ENCODE data around the gene DENND4C.
"Not testable (repeated sequence)": the region's sequence is repeated elsewhere in the genome, so short reads cannot be mapped to it uniquely, and the experiment has no call there.

The DENND4C gene

DNA sequence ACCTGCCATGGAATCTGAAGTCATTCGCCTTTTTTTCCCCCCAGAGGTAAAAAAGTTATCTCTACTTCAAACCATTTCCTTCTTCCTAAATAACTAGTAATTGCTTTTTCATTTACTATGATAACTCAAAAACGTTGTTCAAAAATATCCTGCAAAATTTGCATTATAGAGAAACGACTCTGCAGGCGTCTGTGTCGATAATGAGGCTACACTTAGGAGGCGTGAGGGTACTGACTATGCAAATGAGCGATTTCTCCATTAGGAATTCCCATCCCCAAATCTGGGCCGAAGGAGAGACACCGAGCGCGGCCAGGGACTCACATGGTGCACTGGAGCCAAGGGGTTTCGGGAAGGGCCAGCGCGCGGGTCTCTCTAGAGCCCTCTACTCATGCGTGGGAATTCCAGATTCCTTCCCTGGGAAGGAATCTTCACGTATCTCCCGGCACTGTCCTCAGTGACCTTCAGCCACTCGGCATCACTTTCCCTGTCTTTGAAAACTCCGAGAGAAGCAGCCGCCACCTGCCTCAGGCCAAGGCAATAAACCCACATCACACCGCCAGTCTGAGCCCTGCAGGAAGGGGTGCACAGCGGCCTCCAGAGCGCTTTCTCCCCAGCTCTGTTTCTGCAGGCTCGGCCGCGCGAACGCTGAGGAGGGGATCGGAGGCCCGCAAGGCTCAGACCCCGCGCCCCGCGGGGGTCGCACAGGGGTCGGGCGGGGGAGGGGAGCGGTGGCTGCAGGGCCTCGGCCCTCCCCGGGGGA, 718 bp upstream of the DENND4C start:
- DNase-seq = peak in 1 of 2 donors; percentile 77

DNA sequence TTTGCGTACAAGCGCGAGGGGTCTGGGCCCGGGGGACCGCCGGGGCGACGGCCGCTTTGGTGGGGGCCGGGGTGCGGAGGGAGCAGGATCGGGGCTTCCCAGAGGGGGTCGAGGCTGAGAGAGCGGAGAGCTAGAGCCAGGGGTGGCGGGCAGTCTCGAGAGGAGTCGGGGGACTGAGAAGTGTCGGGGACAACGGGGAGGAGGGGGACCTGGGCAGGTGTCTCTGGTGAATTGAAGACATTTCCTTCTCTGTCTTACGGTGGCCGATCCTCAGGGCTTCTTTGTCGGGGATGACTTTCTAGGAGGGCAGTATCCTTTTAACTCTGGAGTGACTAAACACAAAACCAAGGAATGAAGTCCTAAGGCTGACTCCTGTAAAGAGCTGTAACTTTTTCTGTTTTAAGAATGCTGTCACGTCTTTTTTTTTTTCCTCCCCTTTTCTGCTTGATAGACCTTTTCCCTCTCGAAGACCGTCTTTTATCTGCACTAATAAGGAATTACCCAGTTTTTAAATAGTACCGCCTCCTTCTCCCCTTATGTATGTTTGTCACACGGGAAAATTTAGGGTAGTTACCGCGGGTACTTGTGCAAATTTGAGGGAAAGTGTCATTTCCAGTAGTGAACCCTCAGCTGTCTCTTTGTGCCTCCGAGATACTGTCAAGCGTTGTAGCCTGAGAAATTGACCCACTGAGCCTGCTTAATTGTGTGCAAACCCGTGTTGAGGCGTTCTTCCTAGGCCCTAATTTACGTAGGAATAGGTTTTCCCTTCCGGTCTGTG, 822 bp downstream of the DENND4C start:
- peak in 1 of 2 donors; percentile 21 for DNase-seq

DNA sequence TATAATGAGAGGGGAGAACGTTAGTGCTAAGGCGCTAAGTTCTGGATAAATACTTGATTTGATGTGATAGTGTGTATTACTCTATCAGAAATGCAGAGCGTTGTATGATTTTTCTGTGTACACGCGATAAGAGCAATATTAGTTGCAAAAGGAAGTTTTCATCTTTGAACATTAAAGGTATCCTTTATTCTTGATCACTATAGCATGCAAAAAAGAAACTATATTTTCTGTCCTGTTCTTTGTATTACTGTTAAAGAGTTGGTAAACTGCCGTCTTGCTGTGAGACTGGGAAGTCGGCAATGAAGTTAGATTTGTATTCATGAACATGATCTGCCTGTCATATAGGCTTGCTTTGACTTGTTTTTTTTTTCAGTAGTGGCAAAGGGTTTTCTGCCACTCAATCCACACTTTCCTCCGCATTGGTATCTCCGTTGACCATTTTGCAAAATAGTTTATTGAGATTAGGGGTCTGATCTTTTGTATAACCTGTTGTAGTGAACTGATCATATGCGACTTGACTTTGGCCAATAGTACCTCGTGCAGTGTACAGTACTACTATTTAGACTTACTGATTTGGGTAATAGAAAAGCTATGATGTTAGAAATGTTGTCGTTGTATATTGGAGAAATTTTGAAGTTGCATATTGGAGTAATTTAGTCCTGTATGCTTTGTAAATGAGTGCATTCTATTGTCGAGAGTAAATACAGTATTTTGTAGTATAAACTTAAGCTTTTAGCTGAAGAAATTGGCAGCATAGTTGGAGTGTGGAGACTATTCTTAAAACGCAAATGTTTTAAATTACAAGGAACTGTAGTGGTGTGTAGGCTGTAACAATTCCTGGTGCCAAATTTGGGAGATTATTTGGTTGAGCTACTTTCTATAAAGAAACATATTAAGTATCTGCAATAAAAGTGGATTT, 1.7 kb downstream of the DENND4C start:
- DNase-seq = no peak

DNA sequence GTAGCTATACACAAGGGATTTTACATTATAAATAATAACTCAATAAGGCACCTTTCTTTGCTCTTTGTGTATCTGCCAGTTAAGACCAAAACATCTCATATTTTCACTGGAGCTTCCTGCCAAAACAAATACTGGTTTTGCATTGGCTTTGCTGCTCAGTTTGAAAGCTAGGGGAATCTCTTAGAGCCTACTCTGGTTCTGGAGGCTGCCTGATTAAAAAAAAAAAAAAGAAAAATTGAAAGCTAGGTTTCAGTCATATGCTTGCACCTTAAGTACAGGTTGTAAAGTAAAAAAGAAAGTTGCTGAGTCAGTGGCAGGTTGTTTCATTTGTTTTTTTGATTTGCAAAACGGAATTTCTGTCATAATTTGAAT, 2.3 kb downstream of the DENND4C start:
- DNase-seq = no peak

DNA sequence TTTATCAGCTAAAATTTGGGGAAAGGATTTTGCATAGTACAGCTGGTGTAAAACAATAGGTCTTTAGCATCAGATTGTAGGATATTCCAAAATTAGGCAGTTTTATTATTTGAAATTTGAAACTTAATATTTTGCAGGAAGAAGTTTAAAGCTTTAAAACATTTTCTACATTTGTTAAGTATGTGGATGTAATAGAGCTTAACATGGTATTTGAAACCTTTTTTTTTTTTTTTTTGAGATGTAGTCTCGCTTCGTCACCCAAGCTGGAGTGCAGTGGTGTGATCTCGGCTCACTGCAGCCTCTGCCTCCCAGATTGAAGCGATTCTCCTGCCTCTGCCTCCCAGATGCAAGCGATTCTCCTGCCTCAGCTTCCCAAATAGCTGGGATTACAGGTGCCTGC, 2.9 kb downstream of the DENND4C start:
- DNase-seq = no peak

DNA sequence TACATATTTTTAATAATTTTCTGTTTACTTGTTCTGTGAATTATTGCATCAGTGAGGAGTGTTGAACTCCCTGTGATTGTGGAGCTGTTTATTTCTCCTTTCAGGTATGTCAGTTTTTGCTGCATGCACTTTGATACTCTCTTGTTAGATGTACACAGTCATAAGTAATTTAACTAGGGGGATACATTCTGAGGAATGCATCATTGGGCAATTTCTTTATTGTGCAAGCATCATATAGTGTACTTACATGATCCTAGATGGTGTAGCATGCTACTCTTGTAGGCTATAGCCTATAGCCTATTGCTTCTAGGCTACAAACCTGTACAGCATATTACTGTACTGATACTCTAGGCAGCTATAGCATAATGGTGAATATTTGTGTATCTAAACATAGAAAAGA, 9.5 kb downstream of the DENND4C start:
- no peak for DNase-seq

DNA sequence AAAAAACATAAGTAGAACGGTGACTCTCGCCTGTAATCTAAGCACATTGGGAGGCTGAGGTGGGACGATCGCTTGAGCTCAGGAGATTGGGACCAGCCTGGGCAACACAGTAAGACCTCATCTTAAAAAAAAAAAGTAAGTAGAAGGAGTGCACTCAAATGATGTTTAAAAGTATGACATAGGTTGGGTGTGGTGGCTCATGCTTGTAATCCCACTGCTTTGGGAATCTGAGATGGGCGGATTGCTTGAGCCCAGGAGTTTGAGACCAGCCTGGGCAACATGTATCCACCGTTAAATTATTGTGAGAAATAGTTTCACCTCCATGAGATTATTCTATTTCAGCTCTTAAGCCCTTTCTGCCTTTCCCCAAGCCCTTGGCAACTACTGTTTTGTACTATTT, 11.2 kb downstream of the DENND4C start:
- no peak for DNase-seq

DNA sequence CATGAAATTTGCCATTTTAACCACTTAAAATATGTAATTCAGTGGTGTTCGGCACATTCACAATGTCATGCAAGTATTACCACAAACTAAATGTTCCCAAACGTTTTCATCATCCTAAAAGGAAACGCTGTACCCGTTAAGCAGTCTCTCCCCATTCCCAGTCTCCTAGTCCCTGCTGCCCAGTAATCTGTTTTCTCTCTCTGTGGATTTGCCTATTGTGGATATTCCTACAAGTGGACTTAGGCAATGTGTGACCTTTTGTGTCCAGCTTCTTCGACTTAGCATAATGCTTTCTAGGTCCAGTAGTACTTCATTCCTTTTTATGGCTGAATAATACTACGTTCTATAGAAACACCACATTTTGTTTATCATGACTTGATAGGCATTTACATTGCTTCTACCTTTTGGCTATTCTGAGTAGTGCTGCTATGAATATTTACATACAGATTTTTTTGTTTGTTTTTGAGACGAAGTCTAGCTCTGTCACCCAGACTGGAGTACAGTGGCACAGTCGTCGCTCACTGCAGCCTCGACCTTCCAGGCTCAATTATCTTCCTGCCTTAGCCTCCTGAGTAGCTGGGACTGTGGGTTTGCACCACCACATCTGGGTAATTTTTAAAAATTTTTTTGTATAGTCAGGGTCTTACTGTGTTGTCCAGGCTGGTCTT, 13.0 kb downstream of the DENND4C start:
- no peak for DNase-seq

DNA sequence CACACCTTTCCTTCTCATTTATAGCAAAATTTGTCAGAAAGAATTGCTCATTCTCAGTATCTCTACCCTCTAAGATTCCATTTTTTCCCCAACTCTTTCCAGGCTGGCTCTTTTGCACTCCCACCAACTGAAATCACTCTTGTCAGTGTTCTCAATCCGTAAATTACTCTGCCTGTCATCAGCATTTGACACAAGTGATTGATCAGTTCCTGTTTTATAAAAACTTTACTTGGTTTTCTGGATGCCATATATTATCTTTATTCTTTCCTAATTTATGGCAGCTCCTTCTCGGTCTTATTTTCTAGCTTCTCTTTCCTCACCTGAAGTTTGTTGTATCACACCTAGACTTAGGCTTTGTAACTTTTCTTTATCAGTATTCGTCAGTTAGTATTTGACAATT, 16.4 kb downstream of the DENND4C start:
- DNase-seq = no peak

DNA sequence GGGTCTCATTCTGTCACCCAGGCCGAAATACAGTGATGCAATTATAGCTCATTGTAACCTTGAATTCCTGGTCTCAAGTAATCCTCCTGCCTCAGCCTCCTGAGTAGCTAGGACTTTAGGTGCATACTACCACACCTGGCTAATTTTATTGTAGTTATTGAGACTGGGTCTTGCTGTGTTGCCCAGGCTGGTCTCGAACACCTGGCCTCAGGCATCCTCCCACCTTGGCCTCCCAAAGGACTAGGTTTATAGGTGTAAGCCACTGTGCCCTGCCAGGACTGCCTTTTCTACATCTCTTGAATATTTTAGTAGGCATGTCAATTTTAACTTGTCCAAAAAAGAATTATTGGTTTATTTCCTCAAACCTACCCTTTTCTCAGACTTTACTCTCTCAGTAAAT, 16.9 kb downstream of the DENND4C start:
- no peak for DNase-seq

DNA sequence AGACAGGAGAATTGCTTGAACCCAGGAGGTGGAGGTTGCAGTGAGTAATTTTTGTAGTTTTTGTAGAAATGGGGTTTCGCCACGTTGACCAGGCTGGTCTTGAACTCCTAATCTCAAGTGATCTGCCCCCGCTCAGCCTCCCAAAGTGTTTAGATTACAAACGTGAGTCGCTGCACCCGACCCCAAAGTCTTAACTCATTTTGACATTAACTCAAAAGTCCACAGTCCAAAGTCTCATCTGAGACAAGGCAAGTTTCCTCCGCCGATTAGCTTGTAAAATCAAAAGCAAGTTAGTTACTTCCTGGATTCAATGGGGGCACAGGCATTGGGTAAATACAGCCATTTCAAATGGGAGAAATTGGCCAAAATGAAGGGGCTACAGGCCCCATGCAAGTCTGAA, 19.9 kb downstream of the DENND4C start:
- DNase-seq = not testable (repeated sequence)

DNA sequence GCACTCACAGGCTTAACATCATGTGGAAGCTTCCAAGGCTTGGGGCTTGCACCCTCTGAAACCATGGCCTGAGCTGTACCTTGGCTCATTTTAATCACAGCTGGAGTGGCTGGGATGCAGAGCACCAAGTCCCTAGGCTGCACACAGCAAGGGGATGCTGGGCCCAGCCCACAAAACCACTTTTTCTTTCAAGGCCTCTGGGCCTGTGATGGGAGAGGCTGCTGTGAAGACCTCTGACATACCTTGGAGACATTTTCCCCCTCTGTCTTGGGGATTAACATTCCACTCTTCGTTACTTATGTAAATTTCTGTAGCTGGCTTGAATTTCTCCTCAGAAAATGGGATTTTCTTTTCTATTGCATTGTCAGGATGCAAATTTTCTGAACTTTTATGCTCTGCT, 20.7 kb downstream of the DENND4C start:
- DNase-seq = not testable (repeated sequence)

DNA sequence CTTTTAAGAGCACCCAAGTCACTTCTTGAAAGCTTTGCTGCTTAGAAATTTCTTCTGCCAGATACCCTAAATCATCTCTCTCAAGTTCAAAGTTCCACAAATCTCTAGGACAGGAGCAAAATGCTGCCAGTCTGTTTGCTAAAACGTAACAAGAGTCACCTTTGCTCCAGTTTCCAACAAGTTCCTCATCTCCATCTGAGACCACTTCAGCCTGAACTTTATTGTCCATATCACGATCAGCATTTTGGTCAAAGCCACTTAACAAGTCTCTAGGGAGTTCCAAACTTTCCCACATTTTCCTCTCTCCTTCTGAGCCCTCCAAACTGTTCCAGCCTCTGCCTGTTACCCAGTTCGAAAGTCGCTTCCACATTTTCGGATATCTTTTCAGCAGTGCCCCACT, 21.1 kb downstream of the DENND4C start:
- not testable (repeated sequence) for DNase-seq

DNA sequence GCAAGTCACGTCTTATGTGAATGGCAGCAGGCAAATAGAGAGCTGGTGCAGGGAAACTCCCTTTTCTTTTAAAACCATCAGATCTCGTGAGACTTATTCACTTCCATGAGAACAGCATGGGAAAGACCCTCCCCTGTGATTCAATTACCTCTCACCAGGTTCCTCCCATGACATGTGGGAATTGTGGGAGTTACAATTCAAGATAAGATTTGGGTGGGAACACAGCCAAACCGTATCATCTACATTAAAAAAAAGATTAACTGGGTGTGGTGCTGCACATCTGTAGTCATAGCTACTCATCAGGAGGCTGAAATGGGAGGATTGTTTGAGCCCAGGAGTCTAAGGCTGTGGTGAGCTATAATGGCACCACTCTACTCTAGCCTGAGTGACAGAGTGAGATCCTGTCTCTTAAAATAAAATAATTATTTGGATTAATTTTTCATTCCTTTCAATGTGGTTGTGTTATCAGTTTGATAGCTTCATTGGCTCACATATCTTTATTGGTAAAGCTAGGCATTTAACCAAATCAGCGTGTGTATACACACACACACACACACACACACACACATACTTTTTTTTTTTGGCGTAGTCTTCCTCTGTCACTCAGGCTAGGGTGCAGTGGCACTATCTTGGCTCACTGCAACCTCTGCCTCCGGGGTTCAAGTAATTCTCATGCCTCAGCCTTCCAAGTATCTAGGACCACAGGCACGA, 21.8 kb downstream of the DENND4C start:
- no peak for DNase-seq

DNA sequence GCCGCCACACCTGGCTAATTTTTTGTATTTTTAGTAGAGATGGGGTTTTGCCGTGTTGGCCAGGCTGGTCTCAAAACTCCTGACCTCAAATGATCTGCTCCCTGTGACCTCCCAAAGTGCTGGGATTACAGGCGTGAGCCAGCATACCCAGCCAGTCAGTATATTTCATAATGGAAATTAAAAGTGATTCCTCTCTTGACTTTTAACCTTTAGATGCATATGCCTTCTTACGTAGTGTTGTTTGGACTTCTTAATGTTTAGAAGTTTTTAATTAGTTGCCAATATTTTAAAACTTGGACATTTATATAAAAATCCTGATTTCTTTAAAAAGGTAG, 22.4 kb downstream of the DENND4C start:
- DNase-seq = no peak

DNA sequence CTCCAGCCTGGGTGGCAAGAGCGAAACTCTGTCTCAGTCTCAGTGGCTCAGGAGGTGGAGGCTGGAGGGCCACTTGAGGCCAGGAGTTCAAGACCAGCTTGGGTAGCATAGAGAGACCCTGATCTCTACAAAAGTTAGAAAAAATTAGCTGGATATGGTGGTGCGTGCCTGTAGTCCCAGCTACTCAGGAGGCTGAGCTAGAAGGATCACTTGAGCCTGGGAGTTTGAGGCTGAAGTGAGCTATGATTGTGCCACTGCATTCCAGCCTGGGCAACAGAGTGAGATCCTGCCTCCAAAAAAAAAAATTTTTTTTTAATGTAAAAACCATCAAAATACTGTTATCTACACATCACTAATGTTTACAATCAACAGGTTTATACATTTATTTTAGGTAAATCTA, 24.6 kb downstream of the DENND4C start:
- DNase-seq = no peak

DNA sequence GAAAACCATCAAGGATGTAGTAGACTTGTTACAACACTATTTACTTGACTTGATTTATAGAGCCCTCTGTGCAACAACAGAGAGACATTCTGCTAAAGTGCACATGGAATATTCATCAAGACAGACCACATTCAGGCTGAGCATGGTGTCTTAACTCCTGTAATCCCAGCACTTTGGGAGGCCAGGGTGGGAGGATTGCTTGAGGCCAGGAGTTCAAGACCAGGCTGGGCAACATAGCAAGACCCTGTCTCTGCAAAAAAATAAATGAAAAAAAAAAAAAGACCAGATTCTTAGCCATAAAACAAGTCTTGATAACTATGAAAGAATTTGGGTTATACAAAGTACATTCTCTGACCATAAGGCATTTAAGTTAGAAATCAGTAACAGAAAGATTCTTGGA, 25.3 kb downstream of the DENND4C start:
- DNase-seq = no peak

DNA sequence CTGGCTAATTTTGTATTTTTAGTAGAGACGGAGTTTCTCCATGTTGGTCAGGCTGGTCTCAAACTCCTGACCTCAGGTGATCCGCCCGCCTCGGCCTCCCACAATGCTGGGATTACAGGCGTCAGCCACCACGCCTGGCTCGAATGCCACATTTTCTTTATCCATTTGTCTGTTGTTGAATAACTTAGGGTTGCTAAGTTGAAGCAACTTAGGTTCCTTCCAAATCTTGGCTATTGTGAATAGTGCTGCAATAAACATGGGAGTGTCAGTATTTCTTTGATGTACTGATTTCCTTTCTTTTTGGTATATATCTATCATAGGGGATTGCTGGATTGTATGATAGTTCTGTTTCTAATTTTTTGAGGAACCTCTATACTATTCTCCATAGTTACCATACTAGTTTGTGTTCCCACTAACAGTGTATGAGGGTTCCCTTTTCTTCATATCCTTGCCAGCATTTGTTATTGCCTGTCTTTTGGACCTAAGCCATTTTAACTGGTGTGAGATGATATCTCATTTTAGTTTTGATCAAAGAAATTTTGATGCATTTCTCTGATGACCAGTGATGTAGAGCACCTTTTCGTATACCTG, 29.3 kb downstream of the DENND4C start:
- not testable (repeated sequence) for DNase-seq

DNA sequence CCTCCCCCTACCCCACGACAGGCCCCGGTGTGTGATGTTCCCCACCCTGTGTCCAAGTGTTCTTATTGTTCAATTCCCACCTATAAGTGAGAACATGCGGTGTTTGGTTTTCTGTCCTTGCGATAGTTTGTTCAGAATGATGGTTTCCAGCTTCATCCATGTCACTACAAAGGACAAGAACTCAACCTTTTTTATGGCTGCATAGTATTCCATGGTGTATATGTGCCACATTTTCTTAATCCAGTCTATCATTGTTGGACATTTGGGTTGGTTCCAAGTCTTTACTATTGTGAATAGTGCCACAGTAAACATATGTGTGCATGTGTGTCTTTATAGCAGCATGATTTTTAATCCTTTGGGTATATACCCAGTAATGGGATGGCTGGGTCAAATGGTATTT, 35.1 kb downstream of the DENND4C start:
- not testable (repeated sequence) for DNase-seq

DNA sequence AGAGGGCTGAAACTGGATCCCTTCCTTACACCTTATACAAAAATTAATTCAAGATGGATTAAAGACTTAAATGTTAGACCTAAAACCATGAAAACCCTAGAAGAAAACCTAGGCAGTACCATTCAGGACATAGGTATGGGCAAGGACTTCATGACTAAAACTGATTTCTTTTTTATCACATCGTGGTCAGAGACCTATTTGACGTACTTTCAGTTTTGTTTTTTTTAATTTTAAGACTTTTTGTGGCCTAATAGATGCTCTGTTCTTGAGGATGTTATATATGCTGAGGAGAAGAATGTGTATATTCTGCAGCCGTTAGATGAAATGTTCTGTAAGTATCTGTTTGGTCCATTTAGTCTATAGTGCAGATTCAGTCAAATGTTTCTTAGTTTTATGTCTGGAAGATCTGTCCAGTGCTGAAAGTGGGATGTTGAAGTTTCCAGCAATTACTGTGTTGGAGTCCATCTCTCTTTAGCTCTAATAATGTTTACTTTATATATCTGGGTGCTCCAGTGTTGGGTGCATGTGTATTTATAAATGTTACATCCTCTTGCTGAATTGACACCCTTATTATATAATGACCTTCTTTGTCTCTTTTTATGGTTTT, 36.4 kb downstream of the DENND4C start:
- DNase-seq = not testable (repeated sequence)

DNA sequence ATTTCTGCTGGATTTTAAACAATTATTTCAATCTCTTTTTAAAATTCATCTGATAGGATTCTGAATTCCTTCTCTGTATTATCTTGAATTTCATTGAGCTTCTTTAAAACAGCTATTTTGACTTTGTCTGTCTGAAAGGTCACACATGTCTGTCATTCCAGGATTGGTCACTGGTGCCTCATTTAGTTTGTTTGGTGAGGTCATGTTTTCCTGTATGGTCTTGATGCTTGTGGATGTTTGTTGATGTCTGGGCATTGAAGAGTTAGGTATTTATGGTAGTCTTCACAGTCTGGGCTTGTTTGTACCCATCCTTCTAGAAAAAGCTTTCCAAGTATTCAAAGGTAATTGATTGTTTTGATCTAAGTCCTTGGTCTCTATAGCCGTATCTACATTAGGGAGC, 39.1 kb downstream of the DENND4C start:
- no peak for DNase-seq
